PC-9 (cell line): ENCODE data around the gene SCAF4.

Experiments
- CTCF ChIP-seq: fragments of 200-600 bp; sonication (generic); conservative IDR thresholded peaks from 2 replicates; pipeline ENCODE4 v1.6.1; 2017; ENCODE audit warnings: mixed run types, antibody characterized with exemption, mild to moderate bottlenecking, moderate library complexity
- EZH2 ChIP-seq: fragments of 200-600 bp; sonication (generic); IDR thresholded peaks from 2 replicates; pipeline ENCODE4 v1.8.0; 2017; ENCODE audit warnings: antibody characterized with exemption, low read depth

DNA sequence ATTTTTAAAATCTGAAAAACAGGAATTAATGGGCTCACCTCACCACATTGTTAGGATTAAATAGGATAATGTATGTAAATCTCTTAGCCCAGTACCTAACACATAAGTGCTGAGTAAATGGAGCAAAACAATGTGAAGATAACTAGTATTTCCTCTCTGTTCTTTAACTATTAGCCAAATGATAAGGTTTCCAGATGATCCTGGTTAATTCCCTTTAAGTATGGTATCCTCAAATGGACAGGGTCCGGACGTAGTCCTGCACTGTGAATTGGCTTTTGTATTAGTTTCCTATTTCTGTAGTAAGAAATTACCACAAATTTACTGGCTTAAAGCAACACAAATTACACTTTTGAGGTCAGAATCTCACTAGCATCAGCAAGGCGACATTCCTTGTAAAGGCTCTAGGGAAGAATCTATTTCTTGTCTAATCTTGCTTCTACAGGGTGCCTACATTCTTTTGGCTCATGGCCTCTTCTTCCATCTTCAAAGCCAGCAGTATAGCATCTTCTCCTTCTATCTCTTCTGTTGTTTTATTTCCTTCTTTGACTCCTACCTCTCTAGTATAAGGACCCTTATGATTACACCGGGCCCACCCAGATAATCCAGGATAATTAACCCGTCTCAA lies 17.1 kb downstream of the SCAF4 start:
- TF ChIP-seq CTCF = no peak
- no peak for TF ChIP-seq EZH2
